Stimulated activated naive CD4-positive, alpha-beta T cell treated with Interleukin-2 at 50 U/mL for 16 hours (primary cell): ENCODE results near the gene ASTN2.

ENCODE experiments used
- DNase-seq: peaks from one replicate; lab custom pipeline; 2025; lab: John Stamatoyannopoulos, UW

ASTN2 gene

GRCh38 chr9:117368684-117369230, 46.1 kb downstream of the ASTN2 start:
- no peak for DNase-seq

GRCh38 chr9:117365438-117365837, 49.4 kb downstream of the ASTN2 start:
- no peak for DNase-seq

GRCh38 chr9:117363006-117363405, 51.9 kb downstream of the ASTN2 start:
- no peak for DNase-seq

- no peak for DNase-seq
Observed at GRCh38 chr9:117359910-117360309, 54.9 kb downstream of the ASTN2 start.

- DNase-seq = no peak
Observed at GRCh38 chr9:117355542-117355941, 59.3 kb downstream of the ASTN2 start.

GRCh38 chr9:117354997-117355396, 59.9 kb downstream of the ASTN2 start:
- DNase-seq = no peak

- DNase-seq = no peak
Observed at GRCh38 chr9:117354244-117354847, 60.5 kb downstream of the ASTN2 start.

- DNase-seq = no peak
Observed at GRCh38 chr9:117344892-117345660, 69.8 kb downstream of the ASTN2 start.

- DNase-seq = no peak
Observed at GRCh38 chr9:117343427-117343826, 71.4 kb downstream of the ASTN2 start.

GRCh38 chr9:117341151-117341550, 73.7 kb downstream of the ASTN2 start:
- DNase-seq = no peak

GRCh38 chr9:117340422-117340821, 74.4 kb downstream of the ASTN2 start:
- no peak for DNase-seq

- DNase-seq = no peak
Observed at GRCh38 chr9:117335837-117336433, 78.9 kb downstream of the ASTN2 start.

- no peak for DNase-seq
Observed at GRCh38 chr9:117334101-117334500, 80.8 kb downstream of the ASTN2 start.

GRCh38 chr9:117325831-117326230, 89.0 kb downstream of the ASTN2 start:
- no peak for DNase-seq

GRCh38 chr9:117325110-117325731, 89.6 kb downstream of the ASTN2 start:
- no peak for DNase-seq

GRCh38 chr9:117323390-117323789, 91.5 kb downstream of the ASTN2 start:
- DNase-seq = no peak

GRCh38 chr9:117317192-117317591, 97.7 kb downstream of the ASTN2 start:
- no peak for DNase-seq

- DNase-seq = no peak
Observed at GRCh38 chr9:117315236-117315635, 99.6 kb downstream of the ASTN2 start.

GRCh38 chr9:117313989-117314388, 100.9 kb downstream of the ASTN2 start:
- no peak for DNase-seq

- DNase-seq = no peak
Observed at GRCh38 chr9:117307701-117308100, 107.2 kb downstream of the ASTN2 start.

- no peak for DNase-seq
Observed at GRCh38 chr9:117306032-117306431, 108.8 kb downstream of the ASTN2 start.

- DNase-seq = no peak
Observed at GRCh38 chr9:117305454-117305853, 109.4 kb downstream of the ASTN2 start.

GRCh38 chr9:117304549-117304948, 110.3 kb downstream of the ASTN2 start:
- no peak for DNase-seq
